Stimulated activated CD8-positive, alpha-beta memory T cell treated with anti-CD3 and anti-CD28 coated beads, Interleukin-15, amount 100 ng/mL, for 24 hours (primary cell): ENCODE measurements around the gene SRM.
"Not testable (repeated sequence)": the region's sequence is repeated elsewhere in the genome, so short reads cannot be mapped to it uniquely, and the experiment has no call there.

ENCODE experiments used
- DNase-seq: peaks from one replicate; pipeline ENCODE4 v3.0.0-alpha.2; 2020; ENCODE audit warnings: low read depth

The SRM gene

GRCh38 chr1:11064942-11065341, 5.1 kb upstream of the SRM start:
- no peak for DNase-seq

- not testable (repeated sequence) for DNase-seq
Measured at GRCh38 chr1:11063937-11064537, 4.2 kb upstream of the SRM start.

GRCh38 chr1:11062965-11063401, 3.2 kb upstream of the SRM start:
- no peak for DNase-seq

GRCh38 chr1:11061652-11062365, 2.0 kb upstream of the SRM start:
- no peak for DNase-seq

GRCh38 chr1:11059155-11059967, 457 bp downstream of the SRM start:
- no peak for DNase-seq

GRCh38 chr1:11058595-11059154, 1.1 kb downstream of the SRM start:
- DNase-seq = no peak

GRCh38 chr1:11058026-11058425, 1.8 kb downstream of the SRM start:
- DNase-seq = no peak

GRCh38 chr1:11057477-11057876, 2.3 kb downstream of the SRM start:
- DNase-seq = no peak

GRCh38 chr1:11056504-11056903, 3.3 kb downstream of the SRM start:
- no peak for DNase-seq

- DNase-seq = no peak
Measured at GRCh38 chr1:11055676-11056075, 4.1 kb downstream of the SRM start.

GRCh38 chr1:11054666-11055065, 5.2 kb downstream of the SRM start:
- no peak for DNase-seq

GRCh38 chr1:11054181-11054580, 5.6 kb downstream of the SRM start:
- DNase-seq = no peak

GRCh38 chr1:11053758-11054137, 6.1 kb downstream of the SRM start:
- DNase-seq = no peak

GRCh38 chr1:11052839-11053757, 6.7 kb downstream of the SRM start:
- DNase-seq = no peak

GRCh38 chr1:11051781-11052511, 7.9 kb downstream of the SRM start:
- DNase-seq = no peak

- not testable (repeated sequence) for DNase-seq
Measured at GRCh38 chr1:11051121-11051520, 8.7 kb downstream of the SRM start.

GRCh38 chr1:11046625-11047365, 13.0 kb downstream of the SRM start, which contains the start of gene MASP2:
Gene MASP2, minus strand, starts transcription at chr1:11047239. Its CDS starts 32 bp downstream, at chr1:11047207.
- no peak for DNase-seq

GRCh38 chr1:11046270-11046566, 13.6 kb downstream of the SRM start:
- DNase-seq = no peak

GRCh38 chr1:11045428-11046269, 14.2 kb downstream of the SRM start:
- DNase-seq = no peak
